ENCODE results near the gene SPEF2.

The SPEF2 gene, protein sequence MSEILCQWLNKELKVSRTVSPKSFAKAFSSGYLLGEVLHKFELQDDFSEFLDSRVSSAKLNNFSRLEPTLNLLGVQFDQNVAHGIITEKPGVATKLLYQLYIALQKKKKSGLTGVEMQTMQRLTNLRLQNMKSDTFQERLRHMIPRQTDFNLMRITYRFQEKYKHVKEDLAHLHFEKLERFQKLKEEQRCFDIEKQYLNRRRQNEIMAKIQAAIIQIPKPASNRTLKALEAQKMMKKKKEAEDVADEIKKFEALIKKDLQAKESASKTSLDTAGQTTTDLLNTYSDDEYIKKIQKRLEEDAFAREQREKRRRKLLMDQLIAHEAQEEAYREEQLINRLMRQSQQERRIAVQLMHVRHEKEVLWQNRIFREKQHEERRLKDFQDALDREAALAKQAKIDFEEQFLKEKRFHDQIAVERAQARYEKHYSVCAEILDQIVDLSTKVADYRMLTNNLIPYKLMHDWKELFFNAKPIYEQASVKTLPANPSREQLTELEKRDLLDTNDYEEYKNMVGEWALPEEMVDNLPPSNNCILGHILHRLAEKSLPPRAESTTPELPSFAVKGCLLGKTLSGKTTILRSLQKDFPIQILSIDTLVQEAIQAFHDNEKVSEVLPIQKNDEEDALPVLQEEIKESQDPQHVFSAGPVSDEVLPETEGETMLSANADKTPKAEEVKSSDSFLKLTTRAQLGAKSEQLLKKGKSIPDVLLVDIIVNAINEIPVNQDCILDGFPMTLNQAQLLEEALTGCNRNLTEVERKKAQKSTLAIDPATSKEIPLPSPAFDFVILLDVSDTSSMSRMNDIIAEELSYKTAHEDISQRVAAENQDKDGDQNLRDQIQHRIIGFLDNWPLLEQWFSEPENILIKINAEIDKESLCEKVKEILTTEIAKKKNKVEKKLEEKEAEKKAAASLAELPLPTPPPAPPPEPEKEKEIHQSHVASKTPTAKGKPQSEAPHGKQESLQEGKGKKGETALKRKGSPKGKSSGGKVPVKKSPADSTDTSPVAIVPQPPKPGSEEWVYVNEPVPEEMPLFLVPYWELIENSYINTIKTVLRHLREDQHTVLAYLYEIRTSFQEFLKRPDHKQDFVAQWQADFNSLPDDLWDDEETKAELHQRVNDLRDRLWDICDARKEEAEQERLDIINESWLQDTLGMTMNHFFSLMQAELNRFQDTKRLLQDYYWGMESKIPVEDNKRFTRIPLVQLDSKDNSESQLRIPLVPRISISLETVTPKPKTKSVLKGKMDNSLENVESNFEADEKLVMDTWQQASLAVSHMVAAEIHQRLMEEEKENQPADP (N-terminal part only)

DNA sequence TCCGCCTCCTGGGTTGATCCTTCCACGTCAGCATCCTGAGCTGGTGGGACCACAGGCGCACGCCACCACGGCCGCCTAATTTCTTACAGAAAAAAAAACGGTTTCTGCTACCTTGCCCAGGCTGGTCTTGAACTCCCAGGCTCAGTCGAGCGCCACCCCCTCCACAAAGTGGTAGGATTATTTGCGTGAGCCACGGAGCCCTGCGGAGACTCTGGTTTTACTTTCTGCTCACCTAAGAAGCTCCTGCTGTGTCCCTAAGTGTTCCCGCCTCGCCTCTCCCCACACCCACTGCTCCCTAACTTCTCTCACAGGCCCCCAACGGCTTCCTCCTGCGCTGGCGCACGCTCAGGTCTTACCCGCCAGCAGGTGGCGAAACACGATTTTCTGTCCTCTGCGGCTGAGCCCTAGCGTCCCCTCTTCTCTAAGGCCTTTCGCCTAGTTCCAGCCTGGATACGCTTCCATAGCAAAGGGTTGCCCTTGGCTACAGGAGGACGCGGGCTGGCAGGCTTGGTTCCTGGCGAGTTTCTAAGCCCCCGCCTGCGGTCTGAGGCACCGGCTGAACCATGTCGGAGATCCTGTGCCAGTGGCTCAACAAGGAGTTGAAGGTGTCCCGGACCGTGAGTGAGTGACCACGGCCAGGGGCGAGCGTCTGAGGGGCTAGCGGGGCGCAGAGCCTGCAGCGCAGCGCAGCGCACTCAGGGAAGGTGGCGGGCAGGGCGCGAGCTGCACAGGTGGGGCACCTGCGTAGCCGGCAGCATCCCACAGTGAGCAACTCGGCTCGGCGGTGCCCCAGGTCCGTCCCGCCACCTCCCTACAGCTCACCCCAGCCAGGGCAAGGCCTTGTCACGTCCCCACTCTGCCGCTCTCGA, at the start of gene SPEF2:
TSS of gene SPEF2 (plus strand) at position 429 of the 869 bp plus-strand sequence. CDS start at position 564, 135 bp downstream.
- DNase-seq (ENCODE audit: low read depth) = peak; percentile 55

DNA sequence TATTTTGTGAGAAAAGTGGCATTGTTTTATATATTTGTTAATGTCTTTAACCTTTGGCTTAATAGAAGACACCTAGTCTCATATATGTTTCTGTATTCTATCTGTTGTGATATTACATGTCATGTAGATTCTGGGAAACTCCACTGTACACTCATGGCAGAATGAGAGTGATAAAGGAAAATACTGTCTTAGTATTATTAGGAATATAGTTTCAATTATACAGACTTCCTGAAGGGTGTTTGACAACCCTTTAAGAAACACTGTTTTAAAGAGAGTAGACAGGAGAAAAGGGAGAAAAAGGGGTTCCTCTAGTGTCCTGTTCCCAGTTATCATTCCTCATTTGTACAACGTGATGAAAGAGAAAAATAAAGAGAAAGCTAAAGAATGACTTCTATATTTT, 42.1 kb upstream of the SPEF2 start:
- no peak for DNase-seq (ENCODE audit: low read depth)

DNA sequence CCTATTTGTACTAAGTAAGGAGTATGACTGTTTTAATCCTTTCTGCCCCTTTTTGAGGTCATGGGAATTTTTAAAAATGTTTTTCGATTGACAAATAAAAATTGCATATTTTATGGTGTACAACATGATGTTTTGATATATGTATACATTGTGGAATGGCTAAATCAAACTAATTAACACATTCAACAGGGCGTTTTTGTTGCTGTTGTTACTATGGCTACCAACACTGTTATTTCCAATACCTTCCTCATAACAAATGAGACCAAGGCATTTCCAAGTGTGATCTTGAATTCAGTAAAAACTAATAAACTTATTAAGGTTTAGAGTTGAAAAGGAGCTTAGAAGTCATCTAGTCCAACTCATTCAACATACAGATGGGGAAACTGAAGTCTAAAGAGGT, 30.2 kb upstream of the SPEF2 start:
- no peak for DNase-seq (ENCODE audit: low read depth)

DNA sequence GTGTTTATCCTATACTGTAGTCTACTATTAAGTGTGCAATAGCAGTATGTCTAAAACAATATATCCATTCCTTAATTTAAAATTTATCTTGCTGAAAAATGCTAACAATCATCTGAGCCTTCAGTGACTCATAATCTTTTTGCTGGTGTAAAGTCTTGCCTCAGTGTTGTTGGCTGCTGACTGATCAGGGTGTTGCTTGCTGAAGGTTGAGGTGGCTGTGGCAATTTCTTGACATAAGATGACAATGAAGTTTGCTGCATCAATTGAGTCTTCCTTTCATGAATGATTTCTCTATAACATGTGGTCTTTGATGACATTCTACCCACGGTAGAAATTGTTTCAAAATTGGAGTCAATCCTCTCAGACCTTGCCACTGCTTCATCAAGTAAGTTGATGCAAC, 24.3 kb upstream of the SPEF2 start:
- no peak for DNase-seq (ENCODE audit: low read depth)

DNA sequence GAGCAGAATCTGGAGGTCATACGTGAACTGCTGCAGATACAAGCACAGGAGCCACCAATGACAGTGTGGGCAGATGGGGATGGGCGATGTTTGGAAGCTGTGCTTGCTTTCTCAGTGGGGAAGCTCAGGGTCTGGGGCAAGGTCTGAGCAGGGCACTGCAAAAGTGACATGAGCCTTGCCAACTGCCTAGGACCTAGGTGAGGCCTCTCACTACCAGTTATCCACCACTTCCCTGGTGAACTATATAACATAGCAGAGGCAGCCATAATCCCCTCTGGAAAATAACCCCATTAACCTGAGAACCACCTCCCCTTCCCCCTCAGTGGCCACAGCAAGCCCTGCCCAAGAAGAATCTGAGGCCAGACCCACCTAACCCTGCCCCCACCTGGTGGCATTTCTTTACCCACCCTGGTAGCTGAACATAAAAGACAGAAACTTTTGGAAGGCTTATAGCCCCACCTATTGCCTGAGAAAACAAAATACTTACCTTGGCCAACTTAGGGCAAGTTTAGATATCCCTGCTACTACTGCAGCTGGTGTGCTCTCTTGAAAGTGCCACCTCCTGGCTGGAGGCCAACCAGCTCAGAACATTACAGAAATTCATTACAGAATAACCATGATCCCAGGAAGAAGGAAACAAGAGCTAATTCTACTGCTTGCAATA, 18.8 kb upstream of the SPEF2 start:
- DNase-seq (ENCODE audit: low read depth) = no peak

DNA sequence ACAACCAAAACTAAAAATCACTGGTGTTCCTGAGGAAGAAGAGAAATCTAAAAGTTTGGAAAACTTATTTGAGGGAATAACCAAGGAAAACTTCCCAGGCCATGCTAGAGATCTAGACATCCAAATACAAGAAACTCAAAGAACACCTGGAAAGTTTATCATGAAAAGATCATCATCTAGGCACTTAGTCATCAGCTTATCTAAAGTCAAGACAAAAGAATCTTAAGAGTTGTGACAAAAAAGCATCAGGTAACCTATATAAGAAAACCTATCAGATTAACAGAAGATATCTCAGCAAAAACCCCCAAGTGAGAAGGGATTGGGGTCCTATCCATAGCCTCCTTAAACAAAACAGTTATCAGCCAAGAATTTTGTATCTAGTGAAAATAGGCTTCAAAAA, 17.1 kb upstream of the SPEF2 start:
- no peak for DNase-seq (ENCODE audit: low read depth)

DNA sequence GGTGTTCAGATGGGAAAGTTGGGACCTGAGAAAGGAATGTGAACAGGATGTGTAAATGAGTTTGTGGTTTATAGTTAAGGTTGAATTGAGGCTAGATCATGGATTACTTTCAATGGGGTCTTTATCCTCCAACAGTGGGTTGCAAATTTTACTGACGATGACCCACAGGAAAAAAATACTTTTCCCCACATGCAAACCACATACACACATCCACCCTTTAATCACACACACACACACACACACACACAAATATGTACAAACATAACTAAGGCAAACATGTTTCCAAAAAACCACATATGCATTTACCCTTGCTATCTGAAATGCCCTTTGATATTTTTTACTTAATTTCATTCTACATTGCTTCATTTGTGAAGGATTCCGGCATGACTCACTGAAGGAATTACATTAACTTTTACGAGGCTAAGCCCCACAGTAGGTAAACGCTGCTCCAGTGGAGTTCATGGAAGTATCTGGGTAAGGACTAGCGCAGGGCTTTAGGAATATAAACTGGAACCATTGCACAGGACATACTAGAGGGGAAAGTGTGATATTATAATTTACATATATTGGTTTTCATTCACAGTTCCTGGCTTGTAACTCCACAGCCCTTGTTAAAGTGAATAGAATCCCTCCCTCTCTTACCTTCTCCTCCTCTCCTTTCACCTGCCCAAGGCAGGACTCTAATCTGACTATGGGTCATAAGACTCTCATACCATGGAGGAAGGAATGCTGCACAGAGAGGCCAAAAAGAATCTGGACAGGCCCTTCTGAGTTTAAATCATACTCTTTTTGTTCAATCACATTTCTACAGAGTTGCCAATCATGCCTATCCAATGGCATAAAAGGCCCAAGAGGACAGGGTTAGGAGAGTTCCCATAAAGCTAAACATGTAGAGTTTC, 8.5 kb upstream of the SPEF2 start:
- DNase-seq (ENCODE audit: low read depth) = no peak

DNA sequence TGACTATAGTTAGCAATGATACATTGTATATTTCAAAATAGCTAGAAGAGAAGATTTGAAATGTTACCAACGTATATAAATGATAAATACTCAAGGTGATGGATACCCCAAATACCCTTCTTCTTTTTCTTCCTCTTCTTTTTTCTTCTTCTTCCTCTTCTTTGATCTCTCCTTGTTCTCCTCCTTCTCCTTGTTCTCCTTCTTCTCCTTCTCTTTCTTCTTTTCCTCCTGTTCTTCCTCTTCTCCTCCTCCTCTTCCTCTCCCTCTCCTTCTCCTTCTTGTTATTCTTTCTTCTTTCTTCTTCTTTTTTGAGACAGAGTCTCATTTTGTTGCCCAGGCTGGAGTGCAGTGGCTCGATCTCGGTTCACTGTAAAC, 616 bp upstream of the SPEF2 start:
- DNase-seq (ENCODE audit: low read depth) = no peak

DNA sequence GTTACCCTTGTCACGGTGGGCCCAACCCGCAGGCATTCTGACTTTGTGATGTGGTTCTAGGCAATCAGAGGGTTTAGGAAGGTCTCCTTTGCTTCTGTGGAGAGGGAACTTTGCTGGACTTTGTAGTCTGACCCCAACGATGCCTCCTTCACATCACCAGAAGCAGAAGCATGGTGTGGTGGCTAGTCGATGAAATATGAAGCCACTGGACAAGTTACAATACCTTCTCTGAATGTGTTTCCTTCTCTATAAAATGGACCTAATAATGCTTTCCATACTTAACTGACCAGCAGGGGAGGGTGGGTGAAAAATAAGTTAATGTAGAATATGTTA, 607 bp downstream of the SPEF2 start:
- DNase-seq (ENCODE audit: low read depth) = no peak

DNA sequence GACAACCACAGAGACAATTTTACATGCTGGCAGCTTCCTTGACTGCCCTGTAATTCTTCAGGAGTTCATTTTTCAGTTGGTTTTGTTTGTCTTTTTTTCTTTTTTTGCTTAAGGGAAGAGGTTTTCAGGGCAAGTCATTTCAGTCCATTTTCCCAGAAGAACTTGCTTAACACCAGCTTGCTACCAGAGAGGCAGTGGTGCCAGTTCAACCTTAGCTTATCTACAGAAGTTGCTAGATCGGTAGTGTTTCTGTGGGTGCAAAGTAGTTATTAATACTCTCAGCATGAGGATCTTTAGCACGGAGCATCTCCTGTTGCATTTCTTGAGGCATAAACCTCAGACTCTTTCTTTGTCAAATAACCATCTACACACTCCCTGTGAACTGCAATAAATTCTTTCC, 1.1 kb downstream of the SPEF2 start:
- DNase-seq (ENCODE audit: low read depth) = no peak

DNA sequence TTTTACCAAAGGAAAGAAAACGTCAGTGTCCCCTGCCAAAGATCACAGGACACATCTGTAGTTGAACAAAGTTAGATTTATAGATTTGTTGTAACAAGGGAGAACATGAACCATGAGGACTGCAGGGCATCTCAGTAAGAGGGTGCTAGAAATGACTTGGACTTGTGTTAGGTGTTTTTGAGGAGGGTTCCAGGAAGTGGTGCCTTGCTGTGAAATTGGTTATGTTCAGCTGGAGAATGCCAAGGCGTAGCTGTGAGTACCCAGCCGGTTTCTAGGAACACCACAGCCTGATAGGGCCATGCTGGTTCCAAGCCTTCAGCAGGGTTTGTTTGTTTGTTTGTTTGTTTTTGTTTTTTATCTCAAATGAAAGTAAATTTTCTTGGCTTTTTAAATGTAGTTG, 5.3 kb downstream of the SPEF2 start:
- DNase-seq (ENCODE audit: low read depth) = no peak

DNA sequence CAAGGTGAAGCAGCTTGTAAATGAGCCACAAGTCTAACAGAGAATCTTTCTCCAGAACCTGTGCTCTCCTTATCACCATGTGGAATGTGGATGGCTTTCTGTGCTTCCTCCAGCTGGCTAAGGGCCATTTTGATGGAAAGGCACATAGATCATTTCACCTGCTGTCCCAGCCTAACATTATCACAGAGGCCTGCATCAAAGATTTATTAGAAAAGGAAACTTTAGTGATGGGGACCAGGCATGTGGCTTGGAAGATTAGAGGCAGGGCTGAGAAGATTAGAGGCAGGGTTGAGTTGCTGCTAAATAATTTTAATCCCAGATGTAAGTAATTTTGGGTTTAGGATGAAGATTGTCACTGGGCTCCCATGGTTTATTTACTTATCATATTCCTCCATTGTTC, 6.3 kb downstream of the SPEF2 start:
- DNase-seq (ENCODE audit: low read depth) = no peak

DNA sequence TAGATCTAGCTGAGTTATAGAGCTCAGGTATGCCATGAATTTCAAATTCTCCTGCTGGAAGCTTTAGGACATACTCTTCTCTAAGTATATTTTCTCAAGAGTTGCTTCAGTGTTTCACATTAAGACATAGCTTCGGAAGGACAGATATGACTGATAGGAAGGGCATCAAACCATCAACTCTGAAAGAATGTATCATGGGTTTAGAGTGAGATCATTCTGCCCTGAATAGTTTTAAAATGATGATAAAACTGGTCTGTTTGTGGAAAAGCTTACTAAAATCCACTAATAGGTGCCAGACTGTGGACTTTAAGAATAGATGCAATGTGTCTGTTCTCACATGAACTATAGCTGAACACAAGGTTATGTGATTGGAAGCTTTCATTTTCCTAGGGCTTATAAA, 8.4 kb downstream of the SPEF2 start:
- no peak for DNase-seq (ENCODE audit: low read depth)

DNA sequence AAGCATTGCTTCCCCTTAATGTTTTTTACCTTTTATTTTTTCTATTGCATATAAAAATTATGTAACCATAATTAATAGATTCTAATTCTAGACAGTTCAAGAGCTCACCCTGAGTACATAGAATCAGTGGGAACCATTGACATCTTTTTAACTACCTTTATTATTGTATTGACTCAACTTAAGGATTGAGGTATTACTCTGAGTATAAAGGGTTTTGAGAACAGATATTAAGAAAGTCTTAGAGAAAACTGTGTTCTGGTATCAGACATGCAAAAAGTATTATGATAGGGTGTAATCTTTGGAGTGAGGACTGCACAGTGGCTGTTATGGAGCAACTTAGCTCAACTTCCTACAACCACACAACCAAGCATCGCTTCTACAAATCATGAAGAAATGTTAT, 8.9 kb downstream of the SPEF2 start:
- DNase-seq (ENCODE audit: low read depth) = no peak

DNA sequence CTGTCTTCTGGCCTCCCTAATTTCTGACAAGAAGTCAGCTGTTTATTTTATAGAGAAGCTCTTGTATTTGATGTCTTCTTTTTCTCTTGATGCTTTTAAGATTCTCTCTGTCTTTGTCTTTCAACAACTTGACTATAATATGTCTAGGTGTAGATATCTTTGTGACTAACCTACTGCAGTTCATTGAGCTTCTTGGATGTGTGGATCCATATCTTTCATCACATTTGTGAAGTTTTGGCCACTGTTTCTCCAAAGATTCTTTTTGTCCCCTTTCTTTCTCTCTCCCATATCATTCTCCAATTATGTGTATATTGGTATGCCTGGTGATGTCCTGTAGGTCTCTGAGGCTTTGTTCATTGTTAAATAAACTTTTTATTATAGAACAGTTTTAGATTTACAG, 16.7 kb downstream of the SPEF2 start:
- DNase-seq (ENCODE audit: low read depth) = no peak

DNA sequence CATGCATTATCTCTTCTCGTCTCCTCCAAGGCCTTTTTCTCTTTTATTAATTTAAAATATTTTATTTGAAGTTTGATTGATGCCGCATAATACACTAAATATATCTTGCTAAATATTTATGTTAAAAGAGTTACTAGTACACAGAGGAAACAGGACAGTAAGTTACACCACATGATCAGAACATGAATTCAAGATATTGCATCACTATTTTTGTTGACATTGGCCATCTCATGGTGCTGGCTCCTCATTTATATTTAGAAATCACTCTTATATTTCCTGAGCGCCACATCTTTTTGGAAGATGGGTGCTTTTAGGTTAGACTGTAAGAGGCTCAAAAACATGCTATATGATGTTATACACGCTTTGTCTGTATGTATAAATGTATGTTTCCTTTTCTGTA, 23.0 kb downstream of the SPEF2 start:
- no peak for DNase-seq (ENCODE audit: low read depth)

DNA sequence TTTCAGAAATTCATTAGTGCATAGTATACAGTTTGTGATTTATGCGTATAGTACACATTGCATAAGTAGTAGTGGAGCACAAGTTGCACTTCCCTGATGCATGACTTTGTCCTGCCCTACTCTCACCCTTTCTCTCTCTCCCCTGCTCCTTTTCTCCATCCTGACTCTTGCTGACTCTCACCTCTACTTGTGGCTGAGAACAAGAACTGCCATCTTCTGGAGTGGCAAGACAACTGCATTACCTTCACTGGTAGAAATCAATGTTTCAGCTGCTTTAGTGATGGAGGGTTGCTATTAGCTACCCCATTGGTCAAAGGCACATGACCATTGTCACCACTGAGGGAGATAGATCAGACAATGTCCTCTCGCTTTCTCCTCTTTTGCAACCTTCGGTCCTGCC, 26.9 kb downstream of the SPEF2 start:
- DNase-seq (ENCODE audit: low read depth) = no peak

DNA sequence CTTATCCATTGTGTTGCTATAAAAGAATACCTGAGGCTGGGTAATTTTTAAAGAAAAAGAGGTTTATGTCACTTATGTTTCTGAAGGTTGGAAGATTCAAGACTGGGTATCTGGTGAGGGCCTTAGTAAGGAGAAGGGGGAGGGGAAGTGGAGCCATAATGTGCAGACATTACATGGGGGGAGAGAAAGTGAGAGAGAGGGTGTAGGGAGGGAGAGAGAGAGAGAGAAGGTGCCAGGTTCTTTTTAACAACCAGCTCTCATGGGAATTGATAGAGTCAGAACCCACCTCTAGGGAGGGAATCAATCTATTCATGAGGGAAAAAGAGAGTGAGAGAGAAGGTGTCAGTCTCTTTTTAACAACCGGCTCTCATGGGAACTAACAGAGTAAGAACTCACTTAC, 29.5 kb downstream of the SPEF2 start:
- DNase-seq (ENCODE audit: low read depth) = no peak

DNA sequence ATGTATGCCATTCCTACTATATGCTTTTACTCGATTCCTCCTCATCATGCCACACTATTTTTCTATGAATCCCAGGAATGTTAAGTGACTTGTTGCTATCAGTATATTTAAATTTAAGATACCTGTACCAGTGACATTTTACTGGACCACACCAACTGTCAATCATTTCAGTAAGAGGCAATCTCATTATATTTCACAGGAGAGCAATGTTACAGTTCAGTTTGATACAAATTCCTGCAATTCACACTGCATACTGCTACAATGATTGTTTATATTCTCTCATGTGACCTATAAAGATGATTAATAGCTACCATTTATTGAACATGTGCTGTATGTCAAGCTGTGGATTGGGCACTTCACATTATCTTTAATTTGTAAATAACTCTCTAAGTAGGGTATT, 30.0 kb downstream of the SPEF2 start:
- DNase-seq (ENCODE audit: low read depth) = no peak
